GM10266 (cell line): ENCODE measurements around the gene PALM.

ENCODE experiments used
- DNase-seq: peaks from one replicate; pipeline ENCODE4 v3.0.0; 2012; ENCODE audit errors: extremely low spot score
- TF ChIP-seq, protein P1 (sequence below): IDR thresholded peaks from 2 replicates; pipeline ENCODE4 v1.5.1; 2012; ENCODE audit warnings: mild to moderate bottlenecking, low read depth; ENCODE audit not compliant: control insufficient read depth, insufficient read depth; ENCODE audit errors: missing control alignments

Gene PALM

GRCh38 chr19:748274-748598, 39.5 kb downstream of the PALM start:
- TF ChIP-seq, protein P1, sequence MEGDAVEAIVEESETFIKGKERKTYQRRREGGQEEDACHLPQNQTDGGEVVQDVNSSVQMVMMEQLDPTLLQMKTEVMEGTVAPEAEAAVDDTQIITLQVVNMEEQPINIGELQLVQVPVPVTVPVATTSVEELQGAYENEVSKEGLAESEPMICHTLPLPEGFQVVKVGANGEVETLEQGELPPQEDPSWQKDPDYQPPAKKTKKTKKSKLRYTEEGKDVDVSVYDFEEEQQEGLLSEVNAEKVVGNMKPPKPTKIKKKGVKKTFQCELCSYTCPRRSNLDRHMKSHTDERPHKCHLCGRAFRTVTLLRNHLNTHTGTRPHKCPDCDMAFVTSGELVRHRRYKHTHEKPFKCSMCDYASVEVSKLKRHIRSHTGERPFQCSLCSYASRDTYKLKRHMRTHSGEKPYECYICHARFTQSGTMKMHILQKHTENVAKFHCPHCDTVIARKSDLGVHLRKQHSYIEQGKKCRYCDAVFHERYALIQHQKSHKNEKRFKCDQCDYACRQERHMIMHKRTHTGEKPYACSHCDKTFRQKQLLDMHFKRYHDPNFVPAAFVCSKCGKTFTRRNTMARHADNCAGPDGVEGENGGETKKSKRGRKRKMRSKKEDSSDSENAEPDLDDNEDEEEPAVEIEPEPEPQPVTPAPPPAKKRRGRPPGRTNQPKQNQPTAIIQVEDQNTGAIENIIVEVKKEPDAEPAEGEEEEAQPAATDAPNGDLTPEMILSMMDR, result no peak
- no peak for DNase-seq

DNA sequence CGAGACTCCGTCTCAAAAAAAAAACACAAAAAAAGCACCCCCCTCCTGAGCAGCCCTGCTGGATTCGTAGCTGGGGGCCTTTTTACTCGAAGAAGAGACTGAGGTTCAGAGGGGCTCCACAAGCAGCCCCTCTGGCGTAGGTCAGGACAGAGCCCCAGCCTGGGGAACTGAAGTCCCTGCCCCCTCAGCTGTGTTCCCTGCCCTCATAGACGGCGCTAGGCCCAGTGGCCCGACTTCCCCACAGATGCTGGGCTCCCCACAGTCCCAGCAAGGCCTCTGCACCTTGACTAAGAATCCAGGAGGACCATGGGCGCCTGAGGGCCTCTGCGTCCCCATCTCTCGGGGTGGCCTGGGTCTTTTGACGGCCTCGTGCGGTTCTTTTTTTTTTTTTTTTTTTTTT, 41.1 kb downstream of the PALM start:
- TF ChIP-seq, protein P1, result no peak
- DNase-seq, result no peak

DNA sequence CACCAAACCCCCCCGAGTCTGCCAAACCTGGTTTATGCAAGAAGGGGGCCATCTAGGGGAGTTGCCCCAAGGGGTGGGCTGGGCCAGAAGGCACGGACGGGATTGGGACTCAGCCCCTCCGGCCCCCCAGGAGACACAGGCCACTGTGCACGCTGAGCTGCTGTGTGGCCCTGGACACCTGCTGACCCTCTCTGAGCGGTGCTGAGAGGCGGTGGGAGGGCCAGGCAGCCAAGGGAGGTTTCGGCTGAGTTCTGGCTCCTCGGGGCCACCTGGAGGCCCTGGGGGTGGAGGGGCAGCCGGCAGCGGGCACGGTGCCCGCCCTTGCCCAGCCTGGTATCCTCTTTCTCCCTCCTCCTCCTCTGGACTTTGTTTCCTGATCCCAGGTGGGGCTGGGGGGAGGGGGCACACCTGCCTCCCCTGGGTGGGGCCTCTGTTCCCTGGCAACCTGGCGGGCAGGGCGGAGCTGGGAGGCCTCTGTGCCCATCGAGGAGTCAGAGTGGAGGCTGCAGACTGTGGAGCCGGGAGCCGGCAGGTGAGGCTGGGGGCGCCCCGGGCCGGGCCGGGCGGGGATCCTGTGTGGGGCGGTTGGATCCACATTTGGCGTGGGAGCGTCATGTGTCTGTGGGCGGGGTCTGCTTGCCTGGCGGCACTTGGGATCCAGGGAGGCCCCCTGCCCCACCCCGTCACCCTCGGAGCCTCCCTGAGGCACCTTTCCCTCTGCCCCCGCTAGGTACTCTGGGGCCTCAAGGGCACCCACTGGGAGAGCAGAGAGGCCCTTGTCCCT, 42.1 kb downstream of the PALM start, which contains the start of gene MISP:
Gene MISP, plus strand, starts transcription at position 473 of the 784 bp plus-strand sequence. CDS start 5,835 bp downstream, outside the sequence.
- DNase-seq, result no peak
- TF ChIP-seq, protein P1, result no peak

GRCh38 chr19:751501-752341, 43.0 kb downstream of the PALM start:
- DNase-seq, result no peak
- TF ChIP-seq, protein P1, result no peak

- TF ChIP-seq, protein P1, result no peak
- no peak for DNase-seq
Observed at GRCh38 chr19:752652-753517, 44.1 kb downstream of the PALM start.

DNA sequence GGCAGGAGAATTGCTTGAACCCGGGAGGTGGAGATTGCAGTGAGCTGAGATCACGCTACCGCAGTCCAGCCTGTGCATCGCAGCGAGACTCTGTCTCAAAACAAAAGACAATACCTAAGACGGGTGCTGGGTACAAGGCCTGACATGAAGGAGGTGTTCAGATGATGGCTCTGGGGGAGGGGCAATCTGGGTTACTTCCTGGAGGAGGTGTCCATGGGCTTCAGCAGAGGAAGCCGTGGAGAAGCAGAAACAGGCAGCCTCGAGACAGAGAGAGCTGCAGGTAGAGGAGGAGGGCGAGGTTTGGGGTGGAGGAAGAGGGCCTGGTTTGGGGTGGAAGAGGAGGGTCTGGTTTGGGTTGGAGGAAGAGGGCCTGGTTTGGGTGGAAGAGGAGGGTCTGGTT, 45.8 kb downstream of the PALM start:
- TF ChIP-seq, protein P1, result no peak
- DNase-seq, result no peak
